Mesenteric fat pad (tissue), 1 donor: ENCODE results near the gene SFRP4. TPM values are rescaled to one million over a fixed set of nuclear protein-coding genes. Genes with fewer than 3 reads are reported as not detected.
"Not testable (repeated sequence)": the region's sequence is repeated elsewhere in the genome, so short reads cannot be mapped to it uniquely, and the experiment has no call there.

Experiments
- DNase-seq: peaks from one replicate; pipeline ENCODE4 v3.0.0-alpha.2; 2020; ENCODE audit warnings: low spot score
- long read RNA-seq: library from polyadenylated mRNA; unstranded; transcript quantifications from one replicate; pipeline ENCODE4 v2.0.0, GENCODE V29; 2020
- total RNA-seq: library from RNA; stranded (reverse); fragmentation: NEBNext Ultra II Directional; extraction: Animal tissue kit (Norgen Biotek cat#: 25700); gene quantifications from one replicate; pipeline ENCODE4 v1.2.1, GENCODE V29; 2021
- donor health status: DM: yes; HTN: yes; CAD: no.

Gene SFRP4
- total RNA-seq = 64.3 TPM
- long read RNA-seq, transcript SFRP4-201 (6 exons, 2,966 nt) = major isoform, 762 of 805 reads
- long read RNA-seq, partial matches to known transcripts = 6 of 805 reads
- long read RNA-seq, other reads (novel, unspliced or antisense) = 37 of 805 reads

DNA sequence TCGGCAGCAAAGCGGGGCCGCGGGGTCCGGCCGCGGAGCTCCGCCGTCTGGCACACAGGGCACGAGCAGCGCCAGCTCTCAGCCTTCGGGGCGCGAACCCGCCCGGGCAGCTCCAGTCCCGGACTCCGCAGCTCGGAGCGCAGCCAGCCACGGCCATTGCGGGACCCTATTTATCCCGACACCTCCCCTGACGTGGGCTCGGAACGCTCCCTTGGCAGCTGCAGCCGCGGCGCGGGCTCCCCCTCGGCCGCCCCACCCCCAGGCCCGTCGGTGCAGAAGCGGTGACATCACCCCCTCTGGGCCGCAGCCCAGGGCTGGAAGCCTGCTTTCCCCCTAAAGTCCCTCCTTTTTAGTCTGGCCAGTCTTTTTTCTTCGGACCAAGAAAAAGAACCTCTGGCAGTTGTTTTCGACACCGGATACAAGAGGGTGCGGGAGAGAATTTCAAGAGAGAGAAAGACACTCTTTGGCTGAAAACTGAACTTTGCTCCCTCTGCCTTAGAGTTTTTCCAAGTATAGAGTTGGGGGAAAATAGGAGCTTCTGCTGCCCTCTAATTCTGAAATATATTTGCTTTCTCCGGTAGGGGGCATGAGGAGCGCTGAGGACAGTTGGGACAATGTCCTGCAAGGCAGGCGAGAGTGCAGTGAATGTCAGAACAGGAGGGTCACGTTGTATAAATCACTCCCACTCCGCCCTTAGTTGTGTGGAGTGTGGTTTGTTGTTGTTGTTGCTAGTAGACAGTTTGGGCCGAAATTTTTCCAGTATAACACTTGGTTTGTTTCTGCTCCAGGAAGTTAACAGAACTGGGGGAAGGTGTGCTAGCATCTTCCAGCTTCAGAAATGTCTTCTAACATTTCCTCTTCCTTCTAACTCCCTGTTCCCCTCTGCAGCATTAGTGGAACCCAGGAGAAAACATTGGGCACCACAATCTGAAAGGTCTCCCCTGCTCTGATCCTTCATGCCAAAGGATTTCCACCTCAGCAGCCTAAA lies at the start of gene SFRP4:
Gene SFRP4, minus strand, starts transcription at position 145 of the 988 bp plus-strand sequence. CDS start 280 bp downstream, outside the sequence.
- no peak for DNase-seq

- no peak for DNase-seq
Observed at GRCh38 chr7:37964196-37964595, 47.6 kb upstream of the SFRP4 start.

DNA sequence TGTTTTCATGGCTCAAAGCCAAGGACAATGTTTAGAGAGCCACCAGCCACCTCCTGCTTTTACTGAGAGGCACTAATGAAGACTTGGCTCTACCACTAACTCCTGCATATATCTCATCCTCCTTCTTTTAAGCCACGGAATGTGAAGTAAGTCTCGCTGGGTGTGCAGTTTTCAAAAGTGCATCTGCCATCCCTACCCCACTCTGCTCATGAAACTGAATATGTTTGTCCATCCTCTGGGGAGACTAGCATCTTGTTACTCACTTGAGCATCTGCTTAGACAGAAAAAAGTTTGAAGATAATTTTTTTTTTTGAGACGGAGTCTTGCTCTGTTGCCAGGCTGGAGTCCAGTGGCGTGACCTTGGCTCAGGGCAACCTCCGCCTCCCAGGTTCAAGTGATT lies 44.6 kb upstream of the SFRP4 start:
- no peak for DNase-seq

DNA sequence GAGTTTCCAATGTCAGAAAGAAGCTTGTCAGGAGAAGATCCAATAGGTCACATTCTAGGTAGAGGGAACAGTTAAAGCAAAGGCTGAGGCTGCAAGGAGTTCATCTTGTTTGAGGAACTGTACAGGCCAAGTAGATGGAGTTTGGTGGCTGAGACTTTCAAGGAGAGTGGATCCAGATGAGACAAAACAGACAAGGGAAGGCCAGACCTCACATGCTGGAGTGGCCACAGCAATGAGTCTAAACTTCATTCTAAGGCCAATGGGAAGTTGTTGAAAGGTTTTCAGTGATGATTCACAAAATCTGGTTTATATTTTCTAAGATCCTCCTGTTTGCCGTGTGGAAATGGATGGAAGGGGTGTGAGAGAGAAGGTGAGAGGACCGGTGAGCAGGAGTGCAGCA lies 43.9 kb upstream of the SFRP4 start:
- no peak for DNase-seq

DNA sequence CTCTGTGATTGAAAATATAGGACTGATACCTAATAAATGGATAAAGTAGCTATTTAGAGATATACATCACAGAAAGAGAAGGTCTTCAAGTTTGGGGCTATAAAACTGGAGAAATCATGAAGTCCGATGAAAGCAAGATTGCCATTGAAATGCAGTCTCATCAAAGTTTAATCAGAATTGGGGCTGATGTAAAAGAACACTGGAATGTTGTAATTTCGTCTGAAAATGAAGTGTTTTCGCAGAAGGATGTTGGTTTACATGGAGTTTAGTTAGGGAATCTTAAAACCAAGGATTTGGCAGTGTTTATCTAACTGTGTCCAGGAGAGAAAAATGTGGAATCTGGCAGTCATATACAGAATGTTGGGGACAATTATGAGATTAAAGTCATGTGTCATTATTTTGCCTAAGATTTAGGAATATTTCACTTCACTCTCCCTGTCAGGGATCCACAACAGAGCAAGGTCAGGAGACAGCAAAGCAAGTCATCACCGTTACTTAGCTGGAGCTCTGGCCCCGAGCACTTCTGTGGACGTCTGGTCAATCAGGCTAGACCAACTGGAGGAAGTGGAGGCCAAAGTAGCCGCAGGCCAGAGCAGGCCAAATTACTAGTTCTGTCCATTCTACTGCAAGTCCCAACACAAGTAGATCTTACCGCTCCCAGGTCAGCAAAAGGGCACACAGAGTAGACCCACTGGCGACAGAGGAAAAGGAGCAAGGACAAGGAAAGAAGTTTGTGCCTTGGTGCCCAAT lies 40.8 kb upstream of the SFRP4 start:
- DNase-seq = no peak

GRCh38 chr7:37956791-37957190 lies 40.2 kb upstream of the SFRP4 start:
- no peak for DNase-seq

DNA sequence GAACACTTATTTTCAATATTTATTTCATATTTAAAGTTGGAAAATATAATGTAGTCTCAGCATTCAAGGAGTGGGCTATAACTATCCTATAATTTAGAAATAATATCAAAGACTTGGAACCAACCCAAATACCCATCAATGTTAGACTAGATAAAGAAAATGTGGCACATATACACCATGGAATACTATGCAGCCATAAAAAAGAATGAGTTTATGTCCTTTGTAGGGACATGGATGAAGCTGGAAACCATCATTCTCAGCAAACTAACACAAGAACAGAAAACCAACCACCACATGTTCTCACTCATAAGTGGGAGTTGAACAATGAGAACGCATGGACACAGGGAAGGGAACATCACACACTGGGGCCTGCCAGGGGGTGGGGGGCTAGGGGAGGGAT lies 37.6 kb upstream of the SFRP4 start:
- DNase-seq = not testable (repeated sequence)

DNA sequence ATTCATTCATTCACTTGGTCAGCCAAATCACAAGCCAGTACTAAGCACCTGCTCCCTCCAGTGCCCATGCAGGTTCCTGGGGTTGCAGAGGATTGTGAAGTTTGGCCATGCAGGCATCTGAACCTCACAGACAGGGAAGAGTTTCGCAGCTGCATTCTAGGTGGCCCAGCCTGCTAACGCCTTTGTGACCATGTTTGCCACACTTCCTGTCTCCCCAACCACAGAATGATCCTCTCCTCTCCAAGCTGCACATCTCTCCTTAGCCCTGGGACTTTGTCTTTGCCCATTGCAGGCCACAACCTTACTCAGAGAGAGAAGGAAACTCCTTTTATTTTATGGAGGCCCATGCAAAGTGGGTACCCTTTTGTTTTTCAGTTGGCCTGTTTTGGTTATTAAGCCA lies 35.6 kb upstream of the SFRP4 start:
- no peak for DNase-seq

- DNase-seq = no peak
Observed at GRCh38 chr7:37947941-37948210, 31.3 kb upstream of the SFRP4 start.

DNA sequence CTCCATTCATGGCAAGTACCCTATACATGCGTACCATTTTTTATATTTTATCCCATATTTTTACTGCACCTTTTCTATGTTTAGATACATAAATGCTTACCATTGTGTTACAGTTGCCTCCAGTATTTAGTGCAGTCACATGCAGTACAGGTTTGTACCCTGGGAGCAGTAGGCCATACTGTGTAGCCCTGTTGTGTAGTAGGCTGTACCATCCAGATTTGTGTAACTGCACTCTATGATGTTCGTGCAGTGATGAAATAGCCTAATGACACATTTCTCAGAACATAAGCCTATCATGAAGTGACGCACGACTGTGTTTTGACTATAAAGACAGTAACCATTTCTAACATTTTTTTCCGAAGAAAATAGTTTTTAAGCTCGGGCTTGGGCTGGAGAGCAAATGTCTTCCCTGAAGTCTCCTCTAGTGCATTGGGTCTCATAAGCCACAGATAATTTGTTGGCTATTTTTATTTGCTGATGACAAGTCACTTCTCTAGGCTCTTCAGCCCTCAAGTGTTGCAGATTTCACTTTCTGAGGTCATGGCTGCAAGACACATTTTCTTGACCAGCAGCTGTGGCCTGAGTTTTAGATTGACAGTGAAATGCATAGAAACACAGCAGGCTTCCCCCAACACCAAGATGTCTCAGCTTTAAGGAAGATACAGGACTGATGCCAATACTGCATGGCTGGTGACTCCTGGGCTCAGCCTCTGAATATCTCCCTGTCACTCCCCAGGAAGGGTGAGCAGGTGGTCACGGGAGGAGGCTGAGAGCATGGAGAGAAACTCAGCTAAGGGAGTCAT lies 30.7 kb upstream of the SFRP4 start:
- no peak for DNase-seq

DNA sequence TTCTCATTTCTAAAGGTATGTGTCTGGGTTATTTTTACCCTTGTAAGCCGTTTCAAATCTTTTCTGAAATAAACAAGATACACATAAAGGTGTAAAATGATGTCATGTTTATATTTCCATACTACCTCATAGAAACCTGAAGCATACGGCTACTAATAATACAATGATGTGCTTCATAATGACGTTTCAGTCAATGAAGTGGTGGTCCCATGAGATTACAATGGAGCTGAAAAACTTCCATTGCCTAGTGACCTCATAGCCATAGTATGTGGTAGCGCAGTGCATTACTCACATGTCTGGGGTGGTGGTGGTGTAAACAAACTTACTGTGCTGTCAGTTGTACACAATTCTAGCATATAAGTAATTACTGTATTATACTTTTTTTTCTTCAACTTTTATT lies 28.7 kb upstream of the SFRP4 start:
- no peak for DNase-seq

DNA sequence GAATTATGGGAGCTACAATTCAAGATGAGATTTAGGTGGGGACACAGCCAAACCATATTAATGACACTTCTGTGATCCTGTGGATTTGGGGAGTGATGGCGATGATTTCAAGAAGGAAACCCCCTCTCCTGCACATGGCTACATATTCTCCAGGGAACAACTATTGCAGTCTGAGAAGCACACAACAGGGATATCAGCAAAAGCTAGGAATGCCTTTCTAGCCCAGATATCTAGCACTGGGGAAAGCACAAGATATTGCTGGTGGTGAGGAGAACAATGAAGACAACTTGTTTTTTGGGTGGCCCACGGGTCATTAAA lies 28.1 kb upstream of the SFRP4 start:
- no peak for DNase-seq

DNA sequence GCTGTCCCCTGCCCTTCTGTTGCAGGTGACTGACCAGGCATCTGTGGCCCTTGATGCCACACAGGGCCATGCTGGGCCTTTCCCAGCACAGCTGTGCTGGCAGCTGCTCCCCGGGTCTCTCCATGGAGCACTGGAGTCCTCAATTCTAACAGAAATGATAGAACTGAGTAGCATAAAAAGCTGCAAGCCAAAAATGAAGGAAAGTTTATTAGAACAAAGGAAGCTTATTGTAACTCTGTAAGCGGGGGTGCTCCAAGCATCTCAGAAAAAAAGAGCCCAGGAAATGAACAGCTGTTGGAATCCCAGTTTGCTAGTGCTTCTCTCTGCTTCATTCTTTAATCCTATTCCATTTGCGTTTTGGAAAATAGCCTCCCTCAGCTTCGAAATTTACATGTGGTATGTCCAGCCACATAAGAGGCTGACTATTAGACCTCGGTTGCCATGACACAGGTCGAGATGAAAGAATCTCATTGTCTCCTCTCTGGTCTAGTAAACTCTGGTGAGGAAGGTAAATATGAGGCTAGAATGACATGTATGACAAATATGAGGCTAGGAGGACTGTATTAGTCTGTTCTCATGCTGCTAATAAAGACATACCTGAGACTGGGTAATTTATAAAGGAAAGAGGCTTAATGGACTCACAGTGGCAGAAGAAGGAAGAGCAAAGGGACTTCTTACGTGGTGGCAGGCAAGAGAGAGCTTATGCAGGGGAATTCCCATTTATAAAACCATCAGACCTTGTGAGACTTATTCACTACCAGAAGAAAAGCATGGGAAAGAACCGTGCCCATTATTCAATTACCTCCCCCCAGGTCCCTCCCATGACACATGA lies 27.5 kb upstream of the SFRP4 start:
- no peak for DNase-seq

DNA sequence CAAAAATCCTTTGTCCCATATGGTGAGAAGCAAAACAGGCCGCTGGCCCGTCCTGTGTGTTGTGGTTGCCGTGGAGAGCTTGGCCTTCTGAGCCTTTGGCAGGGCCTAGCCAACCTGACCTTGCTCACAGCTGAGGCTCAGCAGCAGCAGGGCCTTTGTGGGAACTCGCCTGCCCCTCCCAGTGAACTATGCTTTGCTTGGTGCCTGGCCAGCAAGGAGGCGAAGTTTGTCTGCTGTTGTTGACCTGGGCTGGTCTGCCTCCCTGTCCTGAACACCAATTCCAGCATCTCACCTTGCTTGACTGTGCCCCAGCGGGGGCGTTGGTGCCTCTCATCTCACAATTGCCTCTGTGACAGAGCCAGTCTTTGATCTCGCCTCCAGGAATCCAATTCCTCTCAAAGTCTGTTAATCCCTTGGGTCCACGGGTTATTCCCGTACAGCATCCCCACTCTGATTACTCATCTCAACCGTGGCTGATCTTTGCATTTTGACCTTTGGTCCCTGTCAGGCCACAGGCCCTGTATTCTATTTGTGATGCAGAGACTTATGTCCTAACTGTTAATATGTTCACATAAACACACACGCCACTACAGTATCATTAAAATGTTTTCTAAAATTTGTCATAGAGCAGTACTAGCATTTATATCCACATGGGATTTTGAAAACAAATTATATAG lies 26.5 kb upstream of the SFRP4 start:
- DNase-seq = no peak

GRCh38 chr7:37933018-37933566 lies 16.5 kb upstream of the SFRP4 start:
- no peak for DNase-seq

DNA sequence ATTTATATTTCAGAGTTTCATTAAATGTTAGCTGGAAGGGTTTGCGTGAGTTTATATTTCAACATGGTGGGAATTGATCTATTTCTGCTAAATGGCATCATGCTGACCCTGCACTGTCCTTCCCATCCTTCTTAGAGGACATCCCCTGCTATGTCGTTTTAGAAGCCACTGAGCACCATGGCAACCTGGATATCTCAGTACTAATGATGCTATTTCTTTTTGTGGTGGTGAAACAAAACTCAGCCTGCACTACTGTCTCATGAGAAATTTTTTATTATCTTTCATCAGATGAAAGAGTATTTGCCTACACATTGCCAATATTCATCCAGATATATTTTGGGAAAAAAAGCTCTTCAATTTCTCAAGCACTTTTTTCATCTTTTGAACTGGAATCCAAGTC lies 15.9 kb upstream of the SFRP4 start:
- no peak for DNase-seq

DNA sequence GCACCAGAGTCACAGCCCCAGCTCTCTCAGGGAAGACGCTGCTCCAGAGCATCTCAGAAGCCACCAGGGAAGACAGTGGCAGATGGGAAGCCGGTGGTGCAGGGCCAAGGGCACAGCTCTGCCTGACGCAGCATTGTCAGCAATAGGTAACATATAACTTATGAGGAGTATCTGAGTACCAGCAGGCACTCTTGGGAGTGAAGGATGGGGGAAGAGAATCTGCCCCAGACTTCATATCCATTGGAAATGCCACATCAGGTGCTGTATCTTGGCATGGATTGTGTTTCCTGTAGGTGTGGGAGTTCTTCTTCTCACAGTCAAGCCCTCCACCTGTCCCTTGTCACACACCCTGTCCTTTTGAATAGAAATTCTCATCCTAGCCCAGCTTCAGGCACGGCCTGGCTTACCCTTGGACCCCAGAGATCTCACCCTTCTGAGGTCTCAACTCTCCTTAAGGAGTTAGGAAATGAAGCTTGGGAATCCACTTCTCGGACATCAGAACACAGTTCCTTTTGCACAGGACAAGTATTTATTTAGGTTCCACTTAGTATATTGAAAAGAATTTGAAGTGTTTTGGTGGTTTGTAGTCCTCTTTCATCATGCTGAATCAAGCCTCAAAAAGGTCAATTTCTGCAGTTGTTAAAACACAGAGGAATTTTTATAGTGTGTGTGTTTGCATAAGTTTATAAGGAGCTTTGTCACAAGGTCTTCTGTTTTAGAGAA lies 13.8 kb upstream of the SFRP4 start:
- DNase-seq = no peak

DNA sequence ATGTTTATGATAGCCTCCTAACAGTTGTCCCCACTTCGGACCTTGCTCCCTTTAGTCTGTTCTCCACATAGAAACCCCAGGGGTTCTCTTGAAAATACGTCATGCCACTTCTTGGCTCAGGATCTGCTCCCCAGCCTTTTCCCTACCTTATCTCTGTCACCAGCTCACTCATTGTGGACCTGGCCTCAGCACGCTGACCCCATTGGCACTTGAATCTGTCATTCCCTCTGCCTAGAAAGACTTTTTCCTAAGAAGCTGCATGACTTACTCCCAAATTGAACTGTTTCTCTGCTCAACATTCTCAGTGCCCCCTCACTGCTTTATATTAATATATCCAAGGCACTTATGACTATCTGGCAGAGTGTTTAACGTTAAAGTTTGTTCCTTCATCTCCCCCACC lies 12.3 kb upstream of the SFRP4 start:
- DNase-seq = no peak

DNA sequence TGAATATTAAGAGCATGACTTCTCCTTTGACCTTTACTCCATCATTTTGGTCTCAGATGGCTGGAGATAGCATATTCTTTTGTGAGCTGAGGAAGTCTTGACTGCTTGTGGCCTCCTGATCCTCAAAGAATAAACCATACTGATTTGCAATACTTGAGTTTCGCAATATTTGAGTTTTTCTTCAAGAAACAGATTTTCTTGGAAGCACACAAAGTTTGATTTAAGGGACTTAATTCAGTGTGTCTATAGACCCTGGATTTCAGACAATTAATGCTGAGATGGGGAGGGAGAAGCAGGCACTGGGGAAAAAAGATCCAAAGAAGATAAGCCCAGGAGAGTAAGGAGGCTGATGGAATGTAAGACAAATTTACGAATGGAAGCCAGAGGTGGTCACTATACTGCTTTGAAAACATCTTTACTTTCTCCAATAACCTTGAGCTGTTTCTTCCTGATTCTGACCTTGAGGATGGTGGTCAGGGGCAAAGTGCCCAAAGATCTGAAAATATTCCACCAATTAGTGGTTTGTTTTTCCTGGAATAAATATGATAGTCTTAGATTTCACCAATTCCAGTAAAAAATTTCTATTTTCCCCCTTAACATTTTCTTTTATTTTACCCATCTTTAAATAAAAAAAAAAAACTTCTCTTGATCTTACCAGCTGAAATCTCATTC lies 11.3 kb upstream of the SFRP4 start:
- DNase-seq = no peak
